HepG2 (cell line): Measurements from ENCODE around the gene CD6. TPM values are rescaled to one million over a fixed set of nuclear protein-coding genes. Genes with fewer than 3 reads are reported as not detected.
A peak's percentile ranks its signal among the peaks of the same experiment; 100 is the strongest.

Experiments used
- CCDC6 ChIP-seq: sonication (generic); formaldehyde crosslinking; IDR thresholded peaks from 2 replicates; pipeline ENCODE4 v1.8.1; 2022; ENCODE audit warnings: mild to moderate bottlenecking, missing genetic modification reagents, moderate library complexity
- DNMT3B ChIP-seq: conservative IDR thresholded peaks from 2 replicates; pipeline ENCODE4 v1.6.1; 2016; ENCODE audit warnings: missing biosample characterization, control low read depth
- ETV6 ChIP-seq: sonication (generic); formaldehyde crosslinking; conservative IDR thresholded peaks from 2 replicates; pipeline ENCODE4 v1.4.0; 2020; ENCODE audit warnings: missing genetic modification reagents
- FOXK1 ChIP-seq: sonication (generic); formaldehyde crosslinking; IDR thresholded peaks from 2 replicates; pipeline ENCODE4 v1.4.0; 2020; ENCODE audit warnings: low read depth, missing genetic modification reagents, borderline replicate concordance
- FOXP1 ChIP-seq, 2 experiments: fragments of 450-650 bp in 1 of 2; IDR thresholded peaks; 2 replicates each; pipeline ENCODE4 v1.6.1; 2017 to 2018; ENCODE audit warnings: antibody characterized with exemption in 1 of 2
- HOXA3 ChIP-seq: sonication (generic); formaldehyde crosslinking; IDR thresholded peaks from 2 replicates; pipeline ENCODE4 v1.5.0; 2020; ENCODE audit warnings: missing genetic modification reagents
- HOXD1 ChIP-seq: sonication (generic); formaldehyde crosslinking; IDR thresholded peaks from 2 replicates; pipeline ENCODE4 v1.5.0; 2020; ENCODE audit warnings: missing genetic modification reagents
- KDM4B ChIP-seq: sonication (generic); formaldehyde crosslinking; IDR thresholded peaks from 2 replicates; pipeline ENCODE4 v1.4.0; 2020; ENCODE audit warnings: missing genetic modification reagents
- KLF13 ChIP-seq: sonication (generic); formaldehyde crosslinking; IDR thresholded peaks from 2 replicates; pipeline ENCODE4 v1.4.0; 2020; ENCODE audit warnings: mild to moderate bottlenecking, missing genetic modification reagents
- RFX3 ChIP-seq: IDR thresholded peaks from 2 replicates; pipeline ENCODE4 v1.6.1; 2016; ENCODE audit warnings: missing biosample characterization, missing genetic modification reagents
- ZNF225 ChIP-seq: sonication (generic); formaldehyde crosslinking; IDR thresholded peaks from 2 replicates; pipeline ENCODE4 v1.4.0; 2020; ENCODE audit warnings: mild to moderate bottlenecking, missing genetic modification reagents
- ZNF329 ChIP-seq: sonication (generic); formaldehyde crosslinking; IDR thresholded peaks from 2 replicates; pipeline ENCODE4 v1.9.0; 2021; ENCODE audit warnings: low read depth, mild to moderate bottlenecking, missing genetic modification reagents
- ZNF331 ChIP-seq: sonication (generic); formaldehyde crosslinking; IDR thresholded peaks from 2 replicates; pipeline ENCODE4 v1.4.0; 2020; ENCODE audit warnings: missing genetic modification reagents
- ZNF337 ChIP-seq: sonication (generic); formaldehyde crosslinking; IDR thresholded peaks from 2 replicates; pipeline ENCODE4 v1.5.1; 2020; ENCODE audit warnings: missing genetic modification reagents, low read depth, mild to moderate bottlenecking, borderline replicate concordance
- ZNF839 ChIP-seq: sonication (generic); formaldehyde crosslinking; IDR thresholded peaks from 2 replicates; pipeline ENCODE4 v1.4.0; 2020; ENCODE audit warnings: missing genetic modification reagents, mild to moderate bottlenecking, borderline replicate concordance
- polyA plus RNA-seq, 8 experiments: library from polyadenylated mRNA; depleted of rRNA in 3 of 8; stranded (reverse) in 7 of 8; unstranded in 1 of 8; fragments of >200 nt; fragmentation: Illumina TruSeq in 4 of 8; extraction: Trizol in 4 of 8; gene quantifications; 2 replicates each; pipeline versions ENCODE4 v1.2.1 to v1.2.3, GENCODE V29; 2011 to 2016; ENCODE audit warnings: low read depth in 4 of 8, missing spikeins in 1 of 8, mixed read lengths in 1 of 8; ENCODE audit not compliant: insufficient read depth in 1 of 8
- total RNA-seq, 5 experiments: library from RNA; depleted of rRNA; stranded (reverse); fragments of >200 nt; fragmentation: Illumina TruSeq; extraction: Trizol; gene quantifications; 2 replicates each; pipeline ENCODE4 v1.2.3, GENCODE V29; 2016; ENCODE audit warnings: low read depth in 1 of 5
- TF ChIP-seq, protein P1 (sequence below): IDR thresholded peaks from 2 replicates; pipeline ENCODE4 v1.6.1; 2018; ENCODE audit warnings: missing genetic modification reagents
- TF ChIP-seq, protein P2 (sequence below): sonication (generic); formaldehyde crosslinking; IDR thresholded peaks from 2 replicates; pipeline ENCODE4 v1.8.0; 2023; ENCODE audit warnings: mild to moderate bottlenecking, missing genetic modification reagents
- TF ChIP-seq, protein P3 (sequence below): sonication (generic); formaldehyde crosslinking; IDR thresholded peaks from 2 replicates; pipeline ENCODE4 v1.5.0; 2020; ENCODE audit warnings: mild to moderate bottlenecking, missing genetic modification reagents, moderate library complexity
- TF ChIP-seq, protein P4 (sequence below): sonication (generic); formaldehyde crosslinking; IDR thresholded peaks from 2 replicates; pipeline ENCODE4 v1.5.1; 2020; ENCODE audit warnings: missing genetic modification reagents, mild to moderate bottlenecking, borderline replicate concordance
- TF ChIP-seq, protein P5 (sequence below): sonication (generic); formaldehyde crosslinking; IDR thresholded peaks from 2 replicates; pipeline ENCODE4 v1.4.0; 2020; ENCODE audit warnings: missing genetic modification reagents, borderline replicate concordance

Gene CD6
- total and polyA plus RNA-seq, 2 of the 13 experiments (the other 11 are each of a cell fraction or from before 2014, with no cell fraction given) = not detected

DNA sequence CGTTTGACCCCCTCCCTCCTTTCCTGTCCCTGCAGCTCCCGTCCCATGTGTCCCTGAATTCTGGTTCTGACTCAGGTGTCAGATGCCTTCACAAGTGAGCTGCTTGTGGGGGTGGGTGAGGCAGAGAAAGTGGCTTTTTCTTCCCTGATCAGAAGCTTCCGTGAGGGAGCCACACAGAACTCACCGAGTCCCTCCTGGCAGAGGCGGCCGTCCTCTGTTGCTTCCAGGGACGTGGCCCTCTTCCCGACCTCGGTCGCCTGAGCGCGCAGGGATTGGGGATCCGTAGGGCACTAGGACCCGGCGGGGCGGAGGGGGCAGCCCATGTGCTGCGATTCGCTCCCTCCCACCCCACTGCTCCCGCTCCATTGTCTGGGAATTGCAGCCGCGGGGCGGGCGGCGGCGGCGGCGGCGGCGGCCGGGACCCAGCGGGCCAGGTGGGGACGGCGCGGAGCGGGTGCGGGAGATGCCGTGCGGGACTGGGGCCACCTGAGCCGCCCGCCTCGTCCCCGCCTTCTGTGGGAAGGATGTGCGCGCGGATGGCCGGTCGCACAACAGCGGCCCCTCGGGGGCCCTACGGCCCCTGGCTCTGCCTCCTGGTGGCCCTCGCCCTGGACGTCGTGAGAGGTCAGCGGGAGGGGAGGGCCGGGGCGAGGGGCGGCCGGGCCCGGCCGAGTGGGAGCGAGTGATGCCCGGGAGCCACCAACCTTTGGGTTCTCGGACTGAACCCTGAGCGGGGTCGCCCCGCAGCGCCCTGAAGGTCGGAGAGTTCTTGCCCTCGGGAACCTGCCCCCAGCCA is 47.2 kb upstream of the CD6 start, which contains the start of gene TMEM132A (continued):
- TF ChIP-seq FOXK1 (CRISPR knock-in tag) (no peak), FOXP1 (IDR thresholded peaks at IDR 0.05) (no peak), FOXP1 (CRISPR knock-in tag; IDR thresholded peaks at IDR 0.05) (no peak), KLF13 (CRISPR knock-in tag) (no peak), ZNF337 (CRISPR knock-in tag) (no peak; the same call in 1 of the 2 replicates), HOXD1 (CRISPR knock-in tag) (no peak), ZNF225 (CRISPR knock-in tag) (peak; percentile 28; the same call in 1 of the 2 replicates), ZNF331 (CRISPR knock-in tag) (peak; percentile 66), ZNF329 (CRISPR knock-in tag) (no peak), KDM4B (CRISPR knock-in tag) (no peak), DNMT3B (CRISPR knock-in tag) (no peak), RFX3 (CRISPR knock-in tag) (no peak), ETV6 (CRISPR knock-in tag) (peak; percentile 76), HOXA3 (peak; percentile 73), CCDC6 (CRISPR knock-in tag) (peak; percentile 87), ZNF839 (CRISPR knock-in tag) (no peak)
- TF ChIP-seq, protein P1, sequence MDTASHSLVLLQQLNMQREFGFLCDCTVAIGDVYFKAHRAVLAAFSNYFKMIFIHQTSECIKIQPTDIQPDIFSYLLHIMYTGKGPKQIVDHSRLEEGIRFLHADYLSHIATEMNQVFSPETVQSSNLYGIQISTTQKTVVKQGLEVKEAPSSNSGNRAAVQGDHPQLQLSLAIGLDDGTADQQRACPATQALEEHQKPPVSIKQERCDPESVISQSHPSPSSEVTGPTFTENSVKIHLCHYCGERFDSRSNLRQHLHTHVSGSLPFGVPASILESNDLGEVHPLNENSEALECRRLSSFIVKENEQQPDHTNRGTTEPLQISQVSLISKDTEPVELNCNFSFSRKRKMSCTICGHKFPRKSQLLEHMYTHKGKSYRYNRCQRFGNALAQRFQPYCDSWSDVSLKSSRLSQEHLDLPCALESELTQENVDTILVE (CRISPR knock-in tag) = no peak
- TF ChIP-seq, protein P2, sequence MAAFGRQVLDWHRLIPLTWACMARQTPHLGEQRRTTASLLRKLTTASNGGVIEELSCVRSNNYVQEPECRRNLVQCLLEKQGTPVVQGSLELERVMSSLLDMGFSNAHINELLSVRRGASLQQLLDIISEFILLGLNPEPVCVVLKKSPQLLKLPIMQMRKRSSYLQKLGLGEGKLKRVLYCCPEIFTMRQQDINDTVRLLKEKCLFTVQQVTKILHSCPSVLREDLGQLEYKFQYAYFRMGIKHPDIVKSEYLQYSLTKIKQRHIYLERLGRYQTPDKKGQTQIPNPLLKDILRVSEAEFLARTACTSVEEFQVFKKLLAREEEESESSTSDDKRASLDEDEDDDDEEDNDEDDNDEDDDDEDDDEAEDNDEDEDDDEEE (CRISPR knock-in tag) = no peak
- TF ChIP-seq, protein P3, sequence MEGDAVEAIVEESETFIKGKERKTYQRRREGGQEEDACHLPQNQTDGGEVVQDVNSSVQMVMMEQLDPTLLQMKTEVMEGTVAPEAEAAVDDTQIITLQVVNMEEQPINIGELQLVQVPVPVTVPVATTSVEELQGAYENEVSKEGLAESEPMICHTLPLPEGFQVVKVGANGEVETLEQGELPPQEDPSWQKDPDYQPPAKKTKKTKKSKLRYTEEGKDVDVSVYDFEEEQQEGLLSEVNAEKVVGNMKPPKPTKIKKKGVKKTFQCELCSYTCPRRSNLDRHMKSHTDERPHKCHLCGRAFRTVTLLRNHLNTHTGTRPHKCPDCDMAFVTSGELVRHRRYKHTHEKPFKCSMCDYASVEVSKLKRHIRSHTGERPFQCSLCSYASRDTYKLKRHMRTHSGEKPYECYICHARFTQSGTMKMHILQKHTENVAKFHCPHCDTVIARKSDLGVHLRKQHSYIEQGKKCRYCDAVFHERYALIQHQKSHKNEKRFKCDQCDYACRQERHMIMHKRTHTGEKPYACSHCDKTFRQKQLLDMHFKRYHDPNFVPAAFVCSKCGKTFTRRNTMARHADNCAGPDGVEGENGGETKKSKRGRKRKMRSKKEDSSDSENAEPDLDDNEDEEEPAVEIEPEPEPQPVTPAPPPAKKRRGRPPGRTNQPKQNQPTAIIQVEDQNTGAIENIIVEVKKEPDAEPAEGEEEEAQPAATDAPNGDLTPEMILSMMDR (CRISPR knock-in tag) = no peak
- TF ChIP-seq, protein P4, sequence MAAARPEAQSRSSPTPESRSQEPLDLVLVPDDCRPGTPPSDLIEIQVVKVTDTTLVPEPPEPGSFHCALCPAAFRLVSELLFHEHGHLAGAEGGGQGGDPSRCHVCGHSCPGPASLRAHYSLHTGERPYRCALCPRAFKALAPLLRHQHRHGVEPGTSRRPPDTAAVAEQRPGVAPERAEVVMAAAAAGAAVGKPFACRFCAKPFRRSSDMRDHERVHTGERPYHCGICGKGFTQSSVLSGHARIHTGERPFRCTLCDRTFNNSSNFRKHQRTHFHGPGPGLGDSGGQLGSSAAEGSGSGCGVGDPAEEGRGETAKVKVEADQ (CRISPR knock-in tag) = peak; percentile 94
- TF ChIP-seq, protein P5, sequence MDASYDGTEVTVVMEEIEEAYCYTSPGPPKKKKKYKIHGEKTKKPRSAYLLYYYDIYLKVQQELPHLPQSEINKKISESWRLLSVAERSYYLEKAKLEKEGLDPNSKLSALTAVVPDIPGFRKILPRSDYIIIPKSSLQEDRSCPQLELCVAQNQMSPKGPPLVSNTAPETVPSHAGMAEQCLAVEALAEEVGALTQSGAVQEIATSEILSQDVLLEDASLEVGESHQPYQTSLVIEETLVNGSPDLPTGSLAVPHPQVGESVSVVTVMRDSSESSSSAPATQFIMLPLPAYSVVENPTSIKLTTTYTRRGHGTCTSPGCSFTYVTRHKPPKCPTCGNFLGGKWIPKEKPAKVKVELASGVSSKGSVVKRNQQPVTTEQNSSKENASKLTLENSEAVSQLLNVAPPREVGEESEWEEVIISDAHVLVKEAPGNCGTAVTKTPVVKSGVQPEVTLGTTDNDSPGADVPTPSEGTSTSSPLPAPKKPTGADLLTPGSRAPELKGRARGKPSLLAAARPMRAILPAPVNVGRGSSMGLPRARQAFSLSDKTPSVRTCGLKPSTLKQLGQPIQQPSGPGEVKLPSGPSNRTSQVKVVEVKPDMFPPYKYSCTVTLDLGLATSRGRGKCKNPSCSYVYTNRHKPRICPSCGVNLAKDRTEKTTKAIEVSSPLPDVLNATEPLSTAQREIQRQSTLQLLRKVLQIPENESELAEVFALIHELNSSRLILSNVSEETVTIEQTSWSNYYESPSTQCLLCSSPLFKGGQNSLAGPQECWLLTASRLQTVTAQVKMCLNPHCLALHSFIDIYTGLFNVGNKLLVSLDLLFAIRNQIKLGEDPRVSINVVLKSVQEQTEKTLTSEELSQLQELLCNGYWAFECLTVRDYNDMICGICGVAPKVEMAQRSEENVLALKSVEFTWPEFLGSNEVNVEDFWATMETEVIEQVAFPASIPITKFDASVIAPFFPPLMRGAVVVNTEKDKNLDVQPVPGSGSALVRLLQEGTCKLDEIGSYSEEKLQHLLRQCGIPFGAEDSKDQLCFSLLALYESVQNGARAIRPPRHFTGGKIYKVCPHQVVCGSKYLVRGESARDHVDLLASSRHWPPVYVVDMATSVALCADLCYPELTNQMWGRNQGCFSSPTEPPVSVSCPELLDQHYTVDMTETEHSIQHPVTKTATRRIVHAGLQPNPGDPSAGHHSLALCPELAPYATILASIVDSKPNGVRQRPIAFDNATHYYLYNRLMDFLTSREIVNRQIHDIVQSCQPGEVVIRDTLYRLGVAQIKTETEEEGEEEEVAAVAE (CRISPR knock-in tag) = no peak
